HEK293T (cell line): ENCODE results near the gene TMEM221.

Experiments
- CTCF ChIA-PET: fragments of 350-600 bp; formaldehyde crosslinking; extraction: SDS; loops from one replicate; lab custom pipeline; 2021; ENCODE audit warnings: antibody characterized with exemption, inconsistent platforms; lab: Yijun Ruan, JAX
- POLR2A ChIA-PET: fragments of 350-600 bp; formaldehyde crosslinking; extraction: SDS; loops from one replicate; lab custom pipeline; 2020; ENCODE audit warnings: antibody characterized with exemption, inconsistent platforms; lab: Yijun Ruan, JAX
- DNase-seq: peaks from one replicate; pipeline ENCODE4 v3.0.0; 2012; ENCODE audit warnings: mixed read lengths; ENCODE audit errors: extremely low spot score
- ARNT ChIP-seq: fragments of 450-650 bp; IDR thresholded peaks from 2 replicates; pipeline ENCODE4 v1.6.1; 2017; ENCODE audit warnings: mild to moderate bottlenecking
- BHLHE40 ChIP-seq: fragments of 450-650 bp; IDR thresholded peaks from 2 replicates; pipeline ENCODE4 v1.6.1; 2016; ENCODE audit warnings: mild to moderate bottlenecking, moderate library complexity, borderline replicate concordance
- CTBP1 ChIP-seq: fragments of 450-650 bp; IDR thresholded peaks from 2 replicates; pipeline ENCODE4 v1.6.1; 2016; ENCODE audit warnings: borderline replicate concordance
- ELF4 ChIP-seq: fragments of 450-650 bp; IDR thresholded peaks from 2 replicates; pipeline ENCODE4 v1.6.1; 2017; ENCODE audit warnings: antibody characterized with exemption
- FOXA1 ChIP-seq: fragments of 450-650 bp; IDR thresholded peaks from 2 replicates; pipeline ENCODE4 v1.6.1; 2016; ENCODE audit warnings: mild to moderate bottlenecking
- FOXK2 ChIP-seq: fragments of 450-650 bp; IDR thresholded peaks from 2 replicates; pipeline ENCODE4 v1.6.1; 2016; ENCODE audit warnings: mild to moderate bottlenecking
- FOXM1 ChIP-seq: fragments of 450-650 bp; IDR thresholded peaks from 2 replicates; pipeline ENCODE4 v1.6.1; 2017; ENCODE audit warnings: mild to moderate bottlenecking, borderline replicate concordance
- HDGF ChIP-seq: fragments of 450-650 bp; IDR thresholded peaks from 2 replicates; pipeline ENCODE4 v1.6.1; 2017; ENCODE audit warnings: antibody characterized with exemption, borderline replicate concordance
- L3MBTL2 ChIP-seq: fragments of 450-650 bp; conservative IDR thresholded peaks from 2 replicates; pipeline ENCODE4 v1.6.1; 2016; ENCODE audit warnings: mild to moderate bottlenecking
- LEF1 ChIP-seq: fragments of 450-650 bp; IDR thresholded peaks from 2 replicates; pipeline ENCODE4 v1.6.1; 2017; ENCODE audit warnings: mild to moderate bottlenecking, borderline replicate concordance
- NFRKB ChIP-seq: fragments of 450-650 bp; IDR thresholded peaks from 2 replicates; pipeline ENCODE4 v1.6.1; 2016; ENCODE audit warnings: mild to moderate bottlenecking, moderate library complexity
- PKNOX1 ChIP-seq: fragments of 450-650 bp; IDR thresholded peaks from 2 replicates; pipeline ENCODE4 v1.6.1; 2016
- SP1 ChIP-seq: fragments of 450-650 bp; IDR thresholded peaks from 2 replicates; pipeline ENCODE4 v1.6.1; 2017
- SUZ12 ChIP-seq: fragments of 450-650 bp; IDR thresholded peaks from 2 replicates; pipeline ENCODE4 v1.6.1; 2016; ENCODE audit warnings: mild to moderate bottlenecking
- TARDBP ChIP-seq: fragments of 450-650 bp; IDR thresholded peaks from 2 replicates; pipeline ENCODE4 v1.6.1; 2016
- ZNF384 ChIP-seq: fragments of 450-650 bp; IDR thresholded peaks from 2 replicates; pipeline ENCODE4 v1.6.1; 2016

TMEM221 gene

GRCh38 chr19:17436094-17436873 lies 12.2 kb downstream of the TMEM221 start:
- DNase-seq = no peak
- CTCF ChIA-PET = interaction anchor here (1.2 kb wide), 1 partner anchor 10 kb away, joined by 3 read pairs; no protein-coding TSS in a partner anchor
- TF ChIP-seq HDGF (no peak), ZNF384 (no peak), BHLHE40 (no peak), PKNOX1 (no peak), L3MBTL2 (no peak), SP1 (no peak), LEF1 (no peak), FOXK2 (no peak), FOXM1 (no peak), SUZ12 (no peak), NFRKB (no peak), FOXA1 (no peak), TARDBP (no peak), ELF4 (no peak), CTBP1 (no peak)
- POLR2A ChIA-PET = interaction anchor here (1.0 to 1.1 kb wide), 2 partner anchors 16 to 143 kb away, joined by 3 to 4 read pairs; partner anchors contain the start of gene MVB12A

- ChIA-PET CTCF (no interaction called here), POLR2A (no interaction called here)
- DNase-seq = no peak
- no peak for TF ChIP-seq LEF1
- TF ChIP-seq FOXK2 = no peak
- no peak for TF ChIP-seq ZNF384
- no peak for TF ChIP-seq SP1
- no peak for TF ChIP-seq L3MBTL2
- no peak for TF ChIP-seq PKNOX1
- TF ChIP-seq TARDBP = no peak
- no peak for TF ChIP-seq SUZ12
- TF ChIP-seq HDGF = no peak
- TF ChIP-seq FOXM1 = no peak
- no peak for TF ChIP-seq FOXA1
- TF ChIP-seq BHLHE40 = no peak
- no peak for TF ChIP-seq CTBP1
Observed at GRCh38 chr19:17435218-17435617, 13.2 kb downstream of the TMEM221 start.

GRCh38 chr19:17431417-17431816 lies 17.1 kb downstream of the TMEM221 start:
- DNase-seq = no peak
- CTCF ChIA-PET = interaction anchor here (1.1 kb wide), 1 partner anchor 10 kb away, joined by 3 read pairs; no protein-coding TSS in a partner anchor
- POLR2A ChIA-PET = no interaction called here
- TF ChIP-seq TARDBP = no peak

- CTCF ChIA-PET = interaction anchor here (0.6 to 1.3 kb wide), 3 partner anchors 12 to 503 kb away, joined by 3 to 6 read pairs (median 4); partner anchors contain the start of genes CCDC124 and TMEM221
- TF ChIP-seq L3MBTL2 (no peak), FOXM1 (no peak), NFRKB (no peak), SUZ12 (no peak), ELF4 (no peak), HDGF (no peak), ARNT (no peak), BHLHE40 (no peak), FOXA1 (no peak), FOXK2 (no peak), SP1 (no peak), CTBP1 (no peak), ZNF384 (no peak), PKNOX1 (no peak), TARDBP (no peak), LEF1 (no peak)
- POLR2A ChIA-PET = interaction anchor here (1.4 kb wide), 1 partner anchor 10 kb away, joined by 4 read pairs; the partner anchor contains the start of gene MVB12A
- DNase-seq = no peak
Observed at GRCh38 chr19:17429641-17430113, 18.8 kb downstream of the TMEM221 start.

GRCh38 chr19:17424743-17425365 lies 23.6 kb downstream of the TMEM221 start:
- CTCF ChIA-PET = interaction anchor here (0.6 to 1.2 kb wide), 3 partner anchors 24 to 60 kb away, joined by 3 to 6 read pairs (median 3); partner anchors contain the start of gene TMEM221
- DNase-seq = peak; percentile 76
- POLR2A ChIA-PET = interaction anchor here (0.7 kb wide), 1 partner anchor 12 kb away, joined by 3 read pairs; no protein-coding TSS in a partner anchor
- TF ChIP-seq FOXK2 = no peak
- TF ChIP-seq HDGF = no peak
- no peak for TF ChIP-seq LEF1
- no peak for TF ChIP-seq BHLHE40
- TF ChIP-seq L3MBTL2 = no peak
- TF ChIP-seq FOXA1 = no peak
- no peak for TF ChIP-seq SUZ12
- TF ChIP-seq ARNT = no peak
- TF ChIP-seq FOXM1 = no peak
- no peak for TF ChIP-seq TARDBP
